ENCODE results near the gene GUCY1A1. TPM values are rescaled to one million over a fixed set of nuclear protein-coding genes. Genes with fewer than 3 reads are reported as not detected.

GUCY1A1 gene
- total RNA-seq, 2 experiments from 2014 or later = 0.09 to 0.45 TPM

GRCh38 chr4:155758481-155759371, 92.1 kb downstream of the GUCY1A1 start, which contains the start of gene GUCY1B1:
Gene GUCY1B1 (plus strand): TSS chr4:155759021. CDS start chr4:155759141, 120 bp downstream.
- H3K4me3 Mint-ChIP-seq = peak within 1 kb of the TSS; percentile 35
- no peak within 1 kb of the TSS for H3K27ac Mint-ChIP-seq
- CTCF ChIA-PET = interaction anchor here (1.1 kb wide), 1 partner anchor 14 kb away, joined by 4 read pairs; no protein-coding TSS in a partner anchor
- H3K4me1 Mint-ChIP-seq (ENCODE audit: low read depth) = peaks cover 7% of the 10 kb centered on the region
- intact Hi-C loops (cut with micrococcal nuclease) = no loop called here
- H3K27me3 Mint-ChIP-seq = peaks cover 28% of the 10 kb centered on the region
- DNase-seq = peak; percentile 83
- peak; percentile 99 for ATAC-seq
- H3K9me3 Mint-ChIP-seq = no peaks in the 10 kb centered on the region
- POLR2A ChIA-PET = no interaction called here
- no peaks in the 10 kb centered on the region for H3K36me3 Mint-ChIP-seq (ENCODE audit: low read depth)
- no peak for TF ChIP-seq CTCF (IDR thresholded peaks at IDR 0.05)

GRCh38 chr4:155759372-155760252, 93.0 kb downstream of the GUCY1A1 start:
- H3K27ac Mint-ChIP-seq = no peak overlapping the region
- DNase-seq = peak; percentile 7
- H3K4me1 Mint-ChIP-seq (ENCODE audit: low read depth) = peaks cover 7% of the 10 kb centered on the region
- intact Hi-C loops (cut with micrococcal nuclease) = no loop called here
- POLR2A ChIA-PET = no interaction called here
- ATAC-seq = no peak
- H3K4me3 Mint-ChIP-seq = peak overlapping the region; percentile 35
- no peaks in the 10 kb centered on the region for H3K9me3 Mint-ChIP-seq
- H3K36me3 Mint-ChIP-seq (ENCODE audit: low read depth) = no peaks in the 10 kb centered on the region
- no peak for TF ChIP-seq CTCF (IDR thresholded peaks at IDR 0.05)
- CTCF ChIA-PET = interaction anchor here (1.1 kb wide), 1 partner anchor 13 kb away, joined by 4 read pairs; no protein-coding TSS in a partner anchor
- H3K27me3 Mint-ChIP-seq = peaks cover 28% of the 10 kb centered on the region

- no peak overlapping the region for H3K27ac Mint-ChIP-seq
- H3K4me3 Mint-ChIP-seq = no peak overlapping the region
- H3K36me3 Mint-ChIP-seq (ENCODE audit: low read depth) = no peaks in the 10 kb centered on the region
- H3K9me3 Mint-ChIP-seq = no peaks in the 10 kb centered on the region
- ChIA-PET POLR2A (no interaction called here), CTCF (interaction anchor here (0.6 kb wide), 1 partner anchor 1678 kb away, joined by 3 read pairs; no protein-coding TSS in a partner anchor)
- ATAC-seq (no peak), DNase-seq (no peak)
- peaks cover 26% of the 10 kb centered on the region for H3K27me3 Mint-ChIP-seq
- no peak for TF ChIP-seq CTCF (IDR thresholded peaks at IDR 0.05)
- intact Hi-C loops (cut with micrococcal nuclease) = no loop called here
- H3K4me1 Mint-ChIP-seq (ENCODE audit: low read depth) = peaks cover 7% of the 10 kb centered on the region
These were observed 94.4 kb downstream of the GUCY1A1 start for GRCh38 chr4:155761047-155761446.

GRCh38 chr4:155761916-155762315, 95.3 kb downstream of the GUCY1A1 start:
- ChIA-PET CTCF (interaction anchor here (0.6 kb wide), 1 partner anchor 1679 kb away, joined by 3 read pairs; no protein-coding TSS in a partner anchor), POLR2A (no interaction called here)
- peaks cover 7% of the 10 kb centered on the region for H3K4me1 Mint-ChIP-seq (ENCODE audit: low read depth)
- no peaks in the 10 kb centered on the region for H3K36me3 Mint-ChIP-seq (ENCODE audit: low read depth)
- no peak for TF ChIP-seq CTCF (IDR thresholded peaks at IDR 0.05)
- no peak for DNase-seq
- peaks cover 26% of the 10 kb centered on the region for H3K27me3 Mint-ChIP-seq
- H3K9me3 Mint-ChIP-seq = no peaks in the 10 kb centered on the region
- no peak overlapping the region for H3K4me3 Mint-ChIP-seq
- no peak for ATAC-seq
- H3K27ac Mint-ChIP-seq = no peak overlapping the region
- intact Hi-C loops (cut with micrococcal nuclease) = no loop called here

All from activated CD8-positive, alpha-beta T cell treated with anti-CD3 and anti-CD28 coated beads for 36 hours (primary cell).